ENCODE data around the gene RAB7A. TPM values are rescaled to one million over a fixed set of nuclear protein-coding genes. Genes with fewer than 3 reads are reported as not detected.
"Not testable (repeated sequence)": the region's sequence is repeated elsewhere in the genome, so short reads cannot be mapped to it uniquely, and the experiment has no call there.

Gene RAB7A
- total and polyA plus RNA-seq, 4 experiments from 2014 or later, result 141 to 269 (median 168) TPM

- CTCF ChIA-PET (ENCODE audit: partially characterized antibody), result interaction anchor here (1.0 to 1.9 kb wide), 4 partner anchors 11 to 68 kb away, joined by 4 to 7 read pairs (median 5); no protein-coding TSS in a partner anchor
- intact Hi-C loops (cut with micrococcal nuclease), result loop anchor here (2.0 to 5.0 kb wide), 5 partner anchors 68 to 550 kb away; partner anchors contain the start of genes ACAD9, CNBP and HMCES
- Mint-ChIP-seq H3K27me3 (peaks cover 0 to 2% of the 10 kb centered on the region in 2 donors), H3K4me3 (peak overlapping the region; percentile 92 to 98 (median 95)), H3K9me3 (no peaks in the 10 kb centered on the region), H3K27ac (peak overlapping the region; percentile 77 to 97 (median 95)), H3K36me3 (peaks cover 4 to 22% of the 10 kb centered on the region in 2 donors), H3K4me1 (peaks cover 43 to 66% (median 52%) of the 10 kb centered on the region in 4 donors)
- Histone ChIP-seq H3K36me3 (ENCODE audit: insufficient read depth, low read length) (no peaks in the 10 kb centered on the region), H3K4me1 (ENCODE audit: insufficient read depth, low read length) (peaks cover 57% of the 10 kb centered on the region), H3K4me3 (ENCODE audit: low read length in 2 of 2) (peak overlapping the region; percentile 79 to 86), H3K27me3 (ENCODE audit: insufficient read depth, low read length) (no peaks in the 10 kb centered on the region), H3K9me3 (ENCODE audit: control insufficient read depth in 1 of 2, low read length in 2 of 2) (no peaks in the 10 kb centered on the region), H3K27ac (ENCODE audit: low read depth, low read length) (peak overlapping the region; percentile 98)
- DNase-seq, result no peak
- POLR2A ChIA-PET (ENCODE audit: partially characterized antibody), result interaction anchor here (1.0 to 4.0 kb wide), 8 partner anchors 12 to 151 kb away, joined by 3 to 44 read pairs (median 10); no protein-coding TSS in a partner anchor
Observed at GRCh38 chr3:128727059-128727458, 1.1 kb downstream of the RAB7A start.

DNA sequence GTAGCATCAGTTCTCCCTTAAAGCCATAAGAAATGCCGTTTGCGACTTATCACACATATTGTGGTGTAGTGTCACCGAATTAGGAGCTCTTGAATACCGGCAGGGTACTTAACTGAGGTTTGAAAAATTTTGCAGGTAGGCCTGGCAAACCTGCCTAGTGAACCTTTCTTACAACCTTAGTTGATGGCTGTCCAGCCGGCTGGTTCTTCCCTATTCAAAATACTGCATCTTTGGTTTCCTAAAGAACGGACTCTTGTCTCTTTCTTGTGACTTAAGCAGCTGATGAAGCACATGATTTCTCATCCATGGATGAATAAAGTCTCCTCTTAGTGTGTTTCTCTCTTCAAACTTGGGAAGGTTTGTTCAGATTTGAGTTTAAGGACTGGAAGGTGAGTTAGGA, 1.5 kb downstream of the RAB7A start:
- H3K4me3 Mint-ChIP-seq, result peak overlapping the region; percentile 92 to 98 (median 95)
- H3K9me3 Mint-ChIP-seq, result no peaks in the 10 kb centered on the region
- Histone ChIP-seq H3K36me3 (ENCODE audit: insufficient read depth, low read length) (no peaks in the 10 kb centered on the region), H3K27me3 (ENCODE audit: insufficient read depth, low read length) (no peaks in the 10 kb centered on the region), H3K4me1 (ENCODE audit: insufficient read depth, low read length) (peaks cover 61% of the 10 kb centered on the region), H3K4me3 (ENCODE audit: low read length in 2 of 2) (peak overlapping the region; percentile 79 to 86), H3K27ac (ENCODE audit: low read depth, low read length) (peak overlapping the region; percentile 98), H3K9me3 (ENCODE audit: control insufficient read depth in 1 of 2, low read length in 2 of 2) (no peaks in the 10 kb centered on the region)
- H3K36me3 Mint-ChIP-seq, result peaks cover 4 to 22% of the 10 kb centered on the region in 2 donors
- intact Hi-C loops (cut with micrococcal nuclease), result loop anchor here (2.0 to 5.0 kb wide), 5 partner anchors 67 to 550 kb away; partner anchors contain the start of genes ACAD9, CNBP and HMCES
- peaks cover 0 to 2% of the 10 kb centered on the region in 2 donors for H3K27me3 Mint-ChIP-seq
- ChIA-PET CTCF (ENCODE audit: partially characterized antibody) (interaction anchor here (0.5 to 1.9 kb wide), 5 partner anchors 11 to 77 kb away, joined by 3 to 7 read pairs (median 4); no protein-coding TSS in a partner anchor), POLR2A (ENCODE audit: partially characterized antibody) (interaction anchor here (1.0 to 4.0 kb wide), 7 partner anchors 45 to 151 kb away, joined by 3 to 44 read pairs (median 6); no protein-coding TSS in a partner anchor)
- no peak for DNase-seq
- peak overlapping the region; percentile 73 to 97 (median 95) for H3K27ac Mint-ChIP-seq
- peaks cover 45 to 70% (median 55%) of the 10 kb centered on the region in 4 donors for H3K4me1 Mint-ChIP-seq

DNA sequence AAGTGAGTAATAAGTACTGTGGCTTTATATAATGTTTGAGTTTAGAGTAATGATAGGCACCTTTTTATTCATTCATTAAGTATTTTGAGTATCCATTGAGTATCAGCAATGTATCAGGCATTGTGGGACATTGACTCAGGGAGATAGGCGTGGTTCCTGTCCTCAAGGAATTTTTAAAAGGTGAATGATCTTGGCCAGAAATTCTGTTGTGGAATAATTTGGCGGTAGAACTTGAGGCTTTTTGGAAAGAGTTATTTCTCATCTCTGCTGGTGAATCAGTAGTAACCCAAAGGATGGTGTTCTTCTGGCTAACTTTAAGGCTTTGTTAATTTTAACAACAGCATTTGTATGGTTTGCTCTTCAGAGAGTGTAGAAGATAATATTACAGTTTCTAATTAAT, 2.0 kb downstream of the RAB7A start:
- Mint-ChIP-seq H3K4me1 (peaks cover 49 to 75% (median 60%) of the 10 kb centered on the region in 4 donors), H3K27ac (peak overlapping the region in 6 of 7 donors; percentile 11 to 97 (median 95)), H3K27me3 (peaks cover 0 to 1% of the 10 kb centered on the region in 2 donors), H3K9me3 (no peaks in the 10 kb centered on the region), H3K4me3 (peak overlapping the region; percentile 92 to 98 (median 95)), H3K36me3 (peaks cover 4 to 25% of the 10 kb centered on the region in 2 donors)
- H3K4me1 ChIP-seq (ENCODE audit: insufficient read depth, low read length), result peaks cover 66% of the 10 kb centered on the region
- intact Hi-C loops (cut with micrococcal nuclease), result loop anchor here (2.0 to 5.0 kb wide), 5 partner anchors 67 to 549 kb away; partner anchors contain the start of genes ACAD9, CNBP and HMCES
- no peaks in the 10 kb centered on the region for H3K27me3 ChIP-seq (ENCODE audit: insufficient read depth, low read length)
- no peaks in the 10 kb centered on the region for H3K9me3 ChIP-seq (ENCODE audit: control insufficient read depth in 1 of 2, low read length in 2 of 2)
- CTCF ChIA-PET (ENCODE audit: partially characterized antibody), result interaction anchor here (0.5 to 3.4 kb wide), 6 partner anchors 10 to 76 kb away, joined by 3 to 14 read pairs (median 5); no protein-coding TSS in a partner anchor
- POLR2A ChIA-PET (ENCODE audit: partially characterized antibody), result interaction anchor here (1.2 to 4.0 kb wide), 6 partner anchors 47 to 589 kb away, joined by 3 to 44 read pairs (median 4); a partner anchor contains a TSS
- no peaks in the 10 kb centered on the region for H3K36me3 ChIP-seq (ENCODE audit: insufficient read depth, low read length)
- H3K27ac ChIP-seq (ENCODE audit: low read depth, low read length), result no peak overlapping the region
- DNase-seq, result no peak
- H3K4me3 ChIP-seq (ENCODE audit: low read length in 2 of 2), result peak overlapping the region in 1 of 2 donors; percentile 86

DNA sequence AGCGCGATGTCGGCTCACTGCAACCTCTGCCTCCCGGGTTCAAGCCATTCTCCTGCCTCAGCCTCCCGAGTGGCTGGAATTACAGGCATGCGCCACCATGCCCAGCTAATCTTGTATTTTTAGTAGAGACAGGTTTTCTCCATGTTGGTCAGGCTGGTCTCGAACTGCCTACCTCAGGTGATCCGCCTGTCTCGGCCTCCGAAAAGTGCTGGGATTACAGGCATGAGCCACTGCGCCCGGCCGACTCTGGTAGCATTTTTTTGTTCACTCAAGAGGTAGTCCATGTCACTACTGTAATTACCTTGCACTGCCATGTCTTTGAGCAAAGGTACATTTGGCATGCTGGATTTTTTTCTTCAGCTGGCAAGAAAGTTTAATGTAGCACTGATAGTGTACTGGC, 2.5 kb downstream of the RAB7A start:
- not testable (repeated sequence) for H3K27me3 Mint-ChIP-seq; H3K36me3 ChIP-seq (ENCODE audit: insufficient read depth, low read length); H3K27me3 ChIP-seq (ENCODE audit: insufficient read depth, low read length); DNase-seq; H3K9me3 Mint-ChIP-seq; H3K9me3 ChIP-seq (ENCODE audit: control insufficient read depth in 1 of 2, low read length in 2 of 2); H3K4me3 ChIP-seq (ENCODE audit: low read length in 2 of 2); H3K27ac ChIP-seq (ENCODE audit: low read depth, low read length)
- CTCF ChIA-PET (ENCODE audit: partially characterized antibody), result interaction anchor here (1.1 to 3.4 kb wide), 3 partner anchors 48 to 66 kb away, joined by 3 to 14 read pairs (median 4); no protein-coding TSS in a partner anchor
- POLR2A ChIA-PET (ENCODE audit: partially characterized antibody), result interaction anchor here (1.6 to 1.7 kb wide), 2 partner anchors 47 to 588 kb away, joined by 4 read pairs; a partner anchor contains a TSS
- peak overlapping the region in 7 of 8 donors; percentile 24 to 92 (median 52) for H3K4me3 Mint-ChIP-seq
- peaks cover 71% of the 10 kb centered on the region for H3K4me1 ChIP-seq (ENCODE audit: insufficient read depth, low read length)
- peaks cover 54 to 80% (median 65%) of the 10 kb centered on the region in 4 donors for H3K4me1 Mint-ChIP-seq
- peaks cover 4 to 25% of the 10 kb centered on the region in 2 donors for H3K36me3 Mint-ChIP-seq
- H3K27ac Mint-ChIP-seq, result peak overlapping the region in 3 of 7 donors; percentile 7 to 48 (median 36)
- intact Hi-C loops (cut with micrococcal nuclease), result loop anchor here (5.0 kb wide), 2 partner anchors 454 to 549 kb away; partner anchors contain the start of genes CNBP and HMCES

DNA sequence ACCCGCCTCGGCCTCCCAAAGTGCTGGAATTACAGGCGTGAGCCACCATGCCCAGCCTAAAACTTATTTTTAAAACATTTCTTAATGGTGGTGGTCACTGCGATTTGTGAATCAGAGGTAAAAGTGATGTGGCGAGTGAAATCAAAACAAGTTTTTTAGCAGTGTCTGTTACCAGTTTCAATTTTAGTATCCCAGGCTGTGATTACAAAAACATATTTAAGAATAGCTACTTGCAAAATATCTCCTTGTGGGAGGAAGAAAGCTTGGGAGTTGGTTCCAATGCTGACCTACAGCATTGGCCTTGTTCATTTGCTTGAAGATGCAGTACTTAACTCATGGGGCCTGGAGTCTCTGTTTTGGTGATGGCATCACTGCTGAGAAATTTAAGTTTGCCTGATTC, 4.5 kb downstream of the RAB7A start:
- Histone ChIP-seq H3K4me1 (ENCODE audit: insufficient read depth, low read length) (peaks cover 86% of the 10 kb centered on the region), H3K36me3 (ENCODE audit: insufficient read depth, low read length) (no peaks in the 10 kb centered on the region), H3K27me3 (ENCODE audit: insufficient read depth, low read length) (no peaks in the 10 kb centered on the region), H3K27ac (ENCODE audit: low read depth, low read length) (no peak overlapping the region), H3K4me3 (ENCODE audit: low read length in 2 of 2) (no peak overlapping the region), H3K9me3 (ENCODE audit: control insufficient read depth in 1 of 2, low read length in 2 of 2) (no peaks in the 10 kb centered on the region)
- Mint-ChIP-seq H3K4me3 (peak overlapping the region; percentile 1 to 72 (median 52)), H3K27ac (peak overlapping the region in 4 of 7 donors; percentile 1 to 48 (median 30)), H3K27me3 (no peaks in the 10 kb centered on the region), H3K9me3 (no peaks in the 10 kb centered on the region), H3K36me3 (peaks cover 4 to 29% of the 10 kb centered on the region in 2 donors), H3K4me1 (peaks cover 67 to 92% (median 79%) of the 10 kb centered on the region in 4 donors)
- CTCF ChIA-PET (ENCODE audit: partially characterized antibody), result interaction anchor here (1.2 to 3.4 kb wide), 4 partner anchors 29 to 113 kb away, joined by 3 to 14 read pairs (median 4); no protein-coding TSS in a partner anchor
- no peak for DNase-seq
- intact Hi-C loops (cut with micrococcal nuclease), result no loop called here
- POLR2A ChIA-PET (ENCODE audit: partially characterized antibody), result interaction anchor here (0.8 to 1.5 kb wide), 3 partner anchors 50 to 74 kb away, joined by 3 to 5 read pairs (median 3); no protein-coding TSS in a partner anchor

GRCh38 chr3:128734523-128735189, 8.7 kb downstream of the RAB7A start:
- no peaks in the 10 kb centered on the region for H3K9me3 ChIP-seq (ENCODE audit: control insufficient read depth in 1 of 2, low read length in 2 of 2)
- H3K27ac ChIP-seq (ENCODE audit: low read depth, low read length), result no peak overlapping the region
- Mint-ChIP-seq H3K27ac (peak overlapping the region; percentile 9 to 85 (median 40)), H3K9me3 (no peaks in the 10 kb centered on the region), H3K4me1 (peaks cover 56 to 81% (median 66%) of the 10 kb centered on the region in 4 donors), H3K4me3 (peak overlapping the region in 5 of 8 donors; percentile 3 to 29 (median 5)), H3K27me3 (no peaks in the 10 kb centered on the region), H3K36me3 (peaks cover 8 to 29% of the 10 kb centered on the region in 2 donors)
- intact Hi-C loops (cut with micrococcal nuclease), result no loop called here
- H3K27me3 ChIP-seq (ENCODE audit: insufficient read depth, low read length), result no peaks in the 10 kb centered on the region
- POLR2A ChIA-PET (ENCODE audit: partially characterized antibody), result interaction anchor here (0.7 to 1.3 kb wide), 3 partner anchors 53 to 54 kb away, joined by 3 to 6 read pairs (median 4); no protein-coding TSS in a partner anchor
- H3K36me3 ChIP-seq (ENCODE audit: insufficient read depth, low read length), result peaks cover 8% of the 10 kb centered on the region
- H3K4me1 ChIP-seq (ENCODE audit: insufficient read depth, low read length), result peaks cover 71% of the 10 kb centered on the region
- no peak overlapping the region for H3K4me3 ChIP-seq (ENCODE audit: low read length in 2 of 2)
- CTCF ChIA-PET (ENCODE audit: partially characterized antibody), result interaction anchor here (0.6 to 2.4 kb wide), 2 partner anchors 54 to 706 kb away, joined by 3 to 9 read pairs; no protein-coding TSS in a partner anchor
- no peak for DNase-seq

Measured in CD4-positive, alpha-beta memory T cell (primary cell).